ENCODE measurements around the gene EFR3B. TPM values are rescaled to one million over a fixed set of nuclear protein-coding genes. Genes with fewer than 3 reads are reported as not detected.

The EFR3B gene
- polyA plus RNA-seq, 1 of the 3 experiments (the other 2 are of a cell fraction): 1.5 TPM

- ChIA-PET POLR2A (no interaction called here), CTCF (no interaction called here)
- Histone ChIP-seq H4K20me1 (ENCODE audit: insufficient read depth) (no peaks in the 10 kb centered on the region), H3K79me2 (ENCODE audit: insufficient read depth) (no peaks in the 10 kb centered on the region), H3K36me3 (replicated peaks in 1 of 2; ENCODE audit: control insufficient read depth in 1 of 2, insufficient read depth in 2 of 2, low read length in 1 of 2) (no peaks in the 10 kb centered on the region), H2AFZ (ENCODE audit: low read depth) (no peak overlapping the region), H3K9me3 (no peaks in the 10 kb centered on the region), H3K27me3 (ENCODE audit: insufficient read depth) (no peaks in the 10 kb centered on the region), H3K4me1 (ENCODE audit: control insufficient read depth in 1 of 2, insufficient read depth in 2 of 2, low read depth in 1 of 2, low read length in 1 of 2) (peaks cover 0 to 10% of the 10 kb centered on the region in 2 experiments; a peak in 1 of 4 replicates), H3F3A (replicated peaks; ENCODE audit: insufficient read depth) (no peaks in the 10 kb centered on the region), H3K4me3 (ENCODE audit: low read depth in 2 of 2, low read length in 1 of 2) (no peak overlapping the region), H3K9me2 (no peaks in the 10 kb centered on the region), H3K27ac (ENCODE audit: low read depth in 2 of 2, low read length in 1 of 2) (peak overlapping the region in 1 of 2 experiments; percentile 11; a peak in 1 of 4 replicates), H3K9ac (no peak overlapping the region), H3K4me2 (no peak overlapping the region)
- 94% methylated on average over 7 of the region's 11 CpGs for WGBS (ENCODE audit: low lambda C conversion rate)
- TF ChIP-seq EP300 (IDR thresholded peaks at IDR 0.05; ENCODE audit: borderline replicate concordance in 1 of 2, low read depth in 1 of 2, low read length in 1 of 2) (no peak), RCOR1 (IDR thresholded peaks at IDR 0.05; ENCODE audit: low read length) (no peak), ZBTB33 (IDR thresholded peaks at IDR 0.05; ENCODE audit: borderline replicate concordance, low read depth) (no peak), SMC3 (IDR thresholded peaks at IDR 0.05; ENCODE audit: low read depth, low read length) (no peak), FOXJ3 (CRISPR knock-in tag; IDR thresholded peaks at IDR 0.05) (no peak), FOSL2 (IDR thresholded peaks at IDR 0.05; ENCODE audit: borderline replicate concordance, low read depth) (no peak), EZH2phosphoT487 (IDR thresholded peaks at IDR 0.05; ENCODE audit: borderline replicate concordance, low read depth) (no peak), JUND (IDR thresholded peaks at IDR 0.05) (no peak), TAF1 (IDR thresholded peaks at IDR 0.05; ENCODE audit: borderline replicate concordance, low read depth, low read length) (no peak), NRF1 (IDR thresholded peaks at IDR 0.05; ENCODE audit: low read depth, low read length) (no peak), RXRA (IDR thresholded peaks at IDR 0.05; ENCODE audit: borderline replicate concordance, low read depth) (no peak), CHD2 (IDR thresholded peaks at IDR 0.05; ENCODE audit: low read length, partially characterized antibody) (no peak), NFIC (IDR thresholded peaks at IDR 0.05; ENCODE audit: borderline replicate concordance) (no peak), ELF1 (IDR thresholded peaks at IDR 0.05) (no peak), REST (IDR thresholded peaks at IDR 0.05; ENCODE audit: low read depth, low read length) (no peak)
- TF ChIP-seq, protein P1, sequence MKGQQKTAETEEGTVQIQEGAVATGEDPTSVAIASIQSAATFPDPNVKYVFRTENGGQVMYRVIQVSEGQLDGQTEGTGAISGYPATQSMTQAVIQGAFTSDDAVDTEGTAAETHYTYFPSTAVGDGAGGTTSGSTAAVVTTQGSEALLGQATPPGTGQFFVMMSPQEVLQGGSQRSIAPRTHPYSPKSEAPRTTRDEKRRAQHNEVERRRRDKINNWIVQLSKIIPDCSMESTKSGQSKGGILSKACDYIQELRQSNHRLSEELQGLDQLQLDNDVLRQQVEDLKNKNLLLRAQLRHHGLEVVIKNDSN (IDR thresholded peaks at IDR 0.05; ENCODE audit: borderline replicate concordance, low read depth): no peak
- TF ChIP-seq, protein P2, sequence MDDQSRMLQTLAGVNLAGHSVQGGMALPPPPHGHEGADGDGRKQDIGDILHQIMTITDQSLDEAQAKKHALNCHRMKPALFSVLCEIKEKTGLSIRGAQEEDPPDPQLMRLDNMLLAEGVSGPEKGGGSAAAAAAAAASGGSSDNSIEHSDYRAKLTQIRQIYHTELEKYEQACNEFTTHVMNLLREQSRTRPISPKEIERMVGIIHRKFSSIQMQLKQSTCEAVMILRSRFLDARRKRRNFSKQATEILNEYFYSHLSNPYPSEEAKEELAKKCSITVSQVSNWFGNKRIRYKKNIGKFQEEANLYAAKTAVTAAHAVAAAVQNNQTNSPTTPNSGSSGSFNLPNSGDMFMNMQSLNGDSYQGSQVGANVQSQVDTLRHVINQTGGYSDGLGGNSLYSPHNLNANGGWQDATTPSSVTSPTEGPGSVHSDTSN (IDR thresholded peaks at IDR 0.05): no peak
- TF ChIP-seq, protein P3, sequence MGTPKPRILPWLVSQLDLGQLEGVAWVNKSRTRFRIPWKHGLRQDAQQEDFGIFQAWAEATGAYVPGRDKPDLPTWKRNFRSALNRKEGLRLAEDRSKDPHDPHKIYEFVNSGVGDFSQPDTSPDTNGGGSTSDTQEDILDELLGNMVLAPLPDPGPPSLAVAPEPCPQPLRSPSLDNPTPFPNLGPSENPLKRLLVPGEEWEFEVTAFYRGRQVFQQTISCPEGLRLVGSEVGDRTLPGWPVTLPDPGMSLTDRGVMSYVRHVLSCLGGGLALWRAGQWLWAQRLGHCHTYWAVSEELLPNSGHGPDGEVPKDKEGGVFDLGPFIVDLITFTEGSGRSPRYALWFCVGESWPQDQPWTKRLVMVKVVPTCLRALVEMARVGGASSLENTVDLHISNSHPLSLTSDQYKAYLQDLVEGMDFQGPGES (IDR thresholded peaks at IDR 0.05; ENCODE audit: low read depth, low read length): no peak
- TF ChIP-seq, protein P4, sequence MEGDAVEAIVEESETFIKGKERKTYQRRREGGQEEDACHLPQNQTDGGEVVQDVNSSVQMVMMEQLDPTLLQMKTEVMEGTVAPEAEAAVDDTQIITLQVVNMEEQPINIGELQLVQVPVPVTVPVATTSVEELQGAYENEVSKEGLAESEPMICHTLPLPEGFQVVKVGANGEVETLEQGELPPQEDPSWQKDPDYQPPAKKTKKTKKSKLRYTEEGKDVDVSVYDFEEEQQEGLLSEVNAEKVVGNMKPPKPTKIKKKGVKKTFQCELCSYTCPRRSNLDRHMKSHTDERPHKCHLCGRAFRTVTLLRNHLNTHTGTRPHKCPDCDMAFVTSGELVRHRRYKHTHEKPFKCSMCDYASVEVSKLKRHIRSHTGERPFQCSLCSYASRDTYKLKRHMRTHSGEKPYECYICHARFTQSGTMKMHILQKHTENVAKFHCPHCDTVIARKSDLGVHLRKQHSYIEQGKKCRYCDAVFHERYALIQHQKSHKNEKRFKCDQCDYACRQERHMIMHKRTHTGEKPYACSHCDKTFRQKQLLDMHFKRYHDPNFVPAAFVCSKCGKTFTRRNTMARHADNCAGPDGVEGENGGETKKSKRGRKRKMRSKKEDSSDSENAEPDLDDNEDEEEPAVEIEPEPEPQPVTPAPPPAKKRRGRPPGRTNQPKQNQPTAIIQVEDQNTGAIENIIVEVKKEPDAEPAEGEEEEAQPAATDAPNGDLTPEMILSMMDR (IDR thresholded peaks at IDR 0.05): no peak
- no peak for DNase-seq
These were observed 20.6 kb downstream of the EFR3B start for GRCh38 chr2:25062511-25062917.

Data from SK-N-SH (cell line).